ENCODE data around the gene ANKRD65.
"Not testable (repeated sequence)": the region's sequence is repeated elsewhere in the genome, so short reads cannot be mapped to it uniquely, and the experiment has no call there.

The ANKRD65 gene

DNA sequence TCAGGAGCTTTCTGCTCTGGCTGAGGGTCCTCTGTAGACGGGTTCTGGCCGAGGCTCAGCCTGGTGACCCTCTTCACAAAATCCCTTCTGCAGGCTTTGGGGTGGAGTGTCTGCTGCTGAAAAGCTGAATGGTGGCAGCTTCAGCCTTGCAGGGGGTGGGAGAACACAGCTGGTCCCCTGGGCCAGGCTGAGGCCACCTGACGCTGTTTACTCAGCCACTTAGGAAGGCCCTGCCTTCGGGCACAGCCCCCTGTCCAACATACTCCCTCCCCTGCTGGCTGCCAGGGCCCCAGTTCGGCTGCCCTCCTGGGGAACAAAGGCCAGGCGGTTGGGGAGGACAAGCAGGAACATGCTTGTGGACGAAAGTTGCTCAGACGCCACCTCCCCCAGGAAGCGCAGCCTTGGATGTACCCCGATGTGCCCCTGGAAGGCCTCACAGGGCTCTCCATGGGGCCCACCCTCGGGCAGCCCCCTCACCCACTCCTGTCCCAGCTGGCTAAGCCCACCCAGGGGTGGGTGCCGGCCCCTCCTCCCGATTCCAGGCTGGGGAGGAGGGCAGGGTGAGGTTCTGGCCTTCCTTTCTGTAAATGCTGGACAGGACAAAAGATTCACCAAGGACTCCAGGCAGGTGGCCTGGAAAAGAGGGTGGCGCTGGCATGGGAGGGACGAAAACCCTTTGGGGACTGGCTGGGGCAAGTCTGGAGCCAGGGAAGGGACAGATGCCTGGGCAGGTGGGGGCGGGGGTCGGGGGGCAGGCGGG is at the start of gene ANKRD65:
Gene ANKRD65 (minus strand): TSS at position 130 of the 760 bp plus-strand sequence. CDS start 271 bp downstream, outside the sequence.
- Histone ChIP-seq H3K4me3 (ENCODE audit: low read length) (no peak within 1 kb of the TSS), H3K4me1 (ENCODE audit: control insufficient read depth, insufficient read depth, low read length) (no peaks in the 10 kb centered on the region), H3K9me3 (ENCODE audit: control insufficient read depth, low read length) (no peaks in the 10 kb centered on the region), H3K36me3 (ENCODE audit: control insufficient read depth, insufficient read depth, low read length, severe bottlenecking) (no peaks in the 10 kb centered on the region), H3K27me3 (replicated peaks; ENCODE audit: control insufficient read depth, insufficient read depth, low read length) (no peaks in the 10 kb centered on the region), H3K9ac (ENCODE audit: low read length) (peak within 1 kb of the TSS; percentile 39)
- DNase-seq (ENCODE audit: low read depth): no peak

DNA sequence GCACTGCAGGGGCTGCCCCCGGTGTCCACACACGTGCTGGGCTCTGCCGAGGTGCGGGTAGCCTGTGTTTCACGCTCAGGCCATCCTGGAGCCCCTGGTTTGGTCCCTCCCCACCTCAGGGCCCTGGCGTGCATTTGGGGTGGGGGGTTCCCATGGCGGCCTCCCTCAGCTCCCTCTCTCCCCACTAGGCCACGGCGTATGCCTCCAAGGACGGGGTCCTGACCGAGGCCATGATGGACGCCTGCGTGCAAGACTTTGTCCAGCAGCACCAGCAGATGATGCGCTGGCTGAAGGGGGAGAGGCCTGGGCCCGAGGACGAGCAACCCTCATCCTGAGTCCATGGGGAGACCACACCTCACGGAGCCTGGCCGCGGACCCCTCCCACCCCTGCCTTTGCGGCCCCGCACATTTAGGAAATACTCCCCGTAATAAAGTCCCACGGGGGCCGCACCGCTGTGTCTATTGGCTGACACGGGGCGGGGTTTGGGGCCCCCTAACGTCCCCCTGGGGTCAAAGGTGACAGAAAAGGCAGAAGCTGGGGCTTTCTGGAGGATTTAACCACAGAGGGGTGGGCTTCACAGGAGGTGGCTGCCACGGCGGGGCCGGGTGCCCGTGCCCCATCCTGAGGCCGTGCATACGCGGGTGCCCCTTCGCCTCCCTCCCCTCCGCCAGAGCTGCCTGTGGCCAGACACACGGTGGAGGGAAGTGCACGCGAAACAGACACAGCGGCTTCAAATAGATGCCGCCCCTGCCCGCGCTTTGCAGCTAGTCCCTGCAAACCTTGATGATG is 47.3 kb upstream of the ANKRD65 start:
- not testable (repeated sequence) for H3K4me1 ChIP-seq (ENCODE audit: control insufficient read depth, insufficient read depth, low read length); H3K4me3 ChIP-seq (ENCODE audit: low read length); H3K9ac ChIP-seq (ENCODE audit: low read length); H3K36me3 ChIP-seq (ENCODE audit: control insufficient read depth, insufficient read depth, low read length, severe bottlenecking); H3K27me3 ChIP-seq (replicated peaks; ENCODE audit: control insufficient read depth, insufficient read depth, low read length); H3K9me3 ChIP-seq (ENCODE audit: control insufficient read depth, low read length); DNase-seq (ENCODE audit: low read depth)

DNA sequence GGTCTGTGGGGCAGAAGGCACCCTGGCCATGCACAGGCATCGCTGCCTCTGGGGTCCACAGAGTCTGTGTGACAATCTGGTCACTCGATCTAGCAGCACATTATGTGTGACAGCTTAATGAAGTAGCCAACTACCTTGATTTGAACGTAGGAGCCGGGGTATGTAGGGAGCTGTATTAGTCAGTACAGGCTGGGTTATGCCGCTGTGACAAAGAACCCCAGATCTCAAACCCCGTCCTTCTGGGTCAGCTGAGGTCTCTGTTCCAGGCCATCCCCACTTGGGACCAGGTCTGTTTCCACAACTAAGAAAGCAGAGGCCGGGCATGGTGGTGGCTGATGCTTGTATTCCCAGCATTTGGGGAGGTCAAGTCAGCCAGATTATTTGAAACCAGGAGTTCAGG is 42.2 kb upstream of the ANKRD65 start:
- Histone ChIP-seq H3K4me1 (ENCODE audit: control insufficient read depth, insufficient read depth, low read length) (no peaks in the 10 kb centered on the region), H3K36me3 (ENCODE audit: control insufficient read depth, insufficient read depth, low read length, severe bottlenecking) (no peaks in the 10 kb centered on the region), H3K4me3 (ENCODE audit: low read length) (no peak overlapping the region), H3K9ac (ENCODE audit: low read length) (no peak overlapping the region), H3K27me3 (replicated peaks; ENCODE audit: control insufficient read depth, insufficient read depth, low read length) (no peaks in the 10 kb centered on the region), H3K9me3 (ENCODE audit: control insufficient read depth, low read length) (no peaks in the 10 kb centered on the region)
- no peak for DNase-seq (ENCODE audit: low read depth)

DNA sequence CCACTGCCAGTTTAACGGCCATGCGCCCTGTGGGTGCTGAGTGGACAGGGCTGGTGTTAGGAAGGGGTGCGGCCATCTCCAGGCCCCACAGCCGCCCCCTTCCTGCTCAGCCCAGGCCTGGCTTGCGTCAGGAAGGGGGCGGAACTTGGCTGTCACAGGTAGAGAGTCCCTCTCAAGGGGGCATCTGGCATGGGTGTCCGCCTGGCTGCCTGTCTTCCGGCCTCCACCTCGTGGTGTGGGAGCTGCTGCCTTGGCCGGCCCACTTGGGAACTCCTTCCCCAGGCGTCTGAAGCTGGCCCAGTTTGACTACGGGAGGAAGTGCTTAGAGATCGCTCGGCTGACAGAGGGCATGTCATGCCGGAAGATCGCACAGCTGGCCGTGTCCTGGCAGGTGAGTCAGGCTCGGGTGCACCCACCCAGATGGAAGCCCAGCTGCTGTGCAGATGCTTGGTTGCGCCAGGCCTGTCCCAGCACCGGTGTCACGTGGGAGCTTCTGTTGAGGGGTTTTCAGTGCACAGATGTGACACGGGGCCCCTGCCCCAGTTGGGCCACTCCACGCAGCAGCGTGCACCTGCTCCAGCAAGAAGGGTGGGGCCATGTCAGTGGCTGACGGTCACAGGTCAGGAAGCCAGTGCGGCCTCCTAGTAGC is 41.4 kb upstream of the ANKRD65 start:
- no peak for DNase-seq (ENCODE audit: low read depth)
- Histone ChIP-seq H3K27me3 (replicated peaks; ENCODE audit: control insufficient read depth, insufficient read depth, low read length) (no peaks in the 10 kb centered on the region), H3K36me3 (ENCODE audit: control insufficient read depth, insufficient read depth, low read length, severe bottlenecking) (no peaks in the 10 kb centered on the region), H3K4me1 (ENCODE audit: control insufficient read depth, insufficient read depth, low read length) (no peaks in the 10 kb centered on the region), H3K4me3 (ENCODE audit: low read length) (no peak overlapping the region), H3K9ac (ENCODE audit: low read length) (no peak overlapping the region), H3K9me3 (ENCODE audit: control insufficient read depth, low read length) (no peaks in the 10 kb centered on the region)

DNA sequence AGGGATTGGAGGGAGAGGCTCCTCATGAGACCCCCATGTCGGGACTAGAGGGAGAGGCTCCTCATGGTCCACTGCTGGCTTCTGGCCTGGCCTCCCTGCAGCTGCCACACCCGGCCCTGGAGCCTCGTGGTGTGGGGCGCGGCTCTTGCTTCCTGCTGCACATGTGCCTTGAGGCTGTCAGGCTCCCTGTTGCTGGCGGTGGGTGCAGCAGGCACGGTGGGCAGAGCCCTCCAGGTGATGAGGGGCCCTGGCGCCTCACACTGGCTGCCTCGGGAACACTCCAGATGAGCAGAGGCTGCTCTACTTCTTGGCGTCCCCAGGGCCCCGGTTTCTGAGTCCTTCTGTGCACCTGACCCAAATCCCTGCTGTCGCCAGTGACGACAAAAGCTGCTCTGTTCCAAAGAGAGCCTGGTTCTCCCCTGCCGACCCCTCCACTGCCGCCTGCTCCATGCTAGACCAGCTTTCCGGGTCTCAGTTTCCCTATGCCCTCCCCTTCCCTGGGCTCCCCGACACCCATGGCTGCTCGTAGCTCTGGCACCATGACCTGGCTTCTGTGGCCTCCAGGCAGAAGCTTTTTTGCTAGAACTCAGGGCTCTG is 40.7 kb upstream of the ANKRD65 start:
- H3K4me1 ChIP-seq (ENCODE audit: control insufficient read depth, insufficient read depth, low read length): no peaks in the 10 kb centered on the region
- no peak overlapping the region for H3K9ac ChIP-seq (ENCODE audit: low read length)
- H3K36me3 ChIP-seq (ENCODE audit: control insufficient read depth, insufficient read depth, low read length, severe bottlenecking): no peaks in the 10 kb centered on the region
- no peaks in the 10 kb centered on the region for H3K27me3 ChIP-seq (replicated peaks; ENCODE audit: control insufficient read depth, insufficient read depth, low read length)
- DNase-seq (ENCODE audit: low read depth): no peak
- H3K9me3 ChIP-seq (ENCODE audit: control insufficient read depth, low read length): no peaks in the 10 kb centered on the region
- H3K4me3 ChIP-seq (ENCODE audit: low read length): no peak overlapping the region

DNA sequence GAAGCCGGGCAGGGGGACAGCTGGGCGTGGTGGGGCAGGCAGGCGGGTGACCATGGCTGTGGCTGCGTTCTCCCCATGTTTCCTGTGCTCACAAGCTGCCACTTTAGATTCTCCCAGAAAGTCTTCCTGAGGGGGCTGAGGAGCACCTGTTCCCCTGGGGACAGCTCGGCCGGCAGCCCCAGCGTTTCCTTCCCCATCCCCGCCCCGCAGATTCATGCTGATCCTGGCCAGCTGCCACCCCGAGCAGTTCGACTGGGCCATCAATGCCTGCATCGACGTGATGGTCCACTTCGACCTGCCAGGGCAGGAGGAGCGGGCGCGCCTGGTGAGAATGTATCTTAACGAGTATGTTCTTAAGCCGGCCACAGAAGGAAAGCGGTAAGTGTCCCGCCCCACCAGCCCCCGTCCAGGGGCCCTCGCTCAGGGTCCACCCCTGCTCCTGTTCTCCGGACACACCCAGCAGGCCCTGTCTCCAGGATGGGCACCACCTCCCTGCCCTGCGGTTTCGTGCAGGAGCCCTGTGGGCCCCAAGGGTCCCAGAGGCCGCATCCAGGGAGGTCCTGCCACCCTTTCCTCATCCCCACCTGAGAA is 39.6 kb upstream of the ANKRD65 start:
- DNase-seq (ENCODE audit: low read depth): no peak
- Histone ChIP-seq H3K4me1 (ENCODE audit: control insufficient read depth, insufficient read depth, low read length) (no peaks in the 10 kb centered on the region), H3K9me3 (ENCODE audit: control insufficient read depth, low read length) (no peaks in the 10 kb centered on the region), H3K27me3 (replicated peaks; ENCODE audit: control insufficient read depth, insufficient read depth, low read length) (no peaks in the 10 kb centered on the region), H3K4me3 (ENCODE audit: low read length) (no peak overlapping the region), H3K9ac (ENCODE audit: low read length) (no peak overlapping the region), H3K36me3 (ENCODE audit: control insufficient read depth, insufficient read depth, low read length, severe bottlenecking) (no peaks in the 10 kb centered on the region)

DNA sequence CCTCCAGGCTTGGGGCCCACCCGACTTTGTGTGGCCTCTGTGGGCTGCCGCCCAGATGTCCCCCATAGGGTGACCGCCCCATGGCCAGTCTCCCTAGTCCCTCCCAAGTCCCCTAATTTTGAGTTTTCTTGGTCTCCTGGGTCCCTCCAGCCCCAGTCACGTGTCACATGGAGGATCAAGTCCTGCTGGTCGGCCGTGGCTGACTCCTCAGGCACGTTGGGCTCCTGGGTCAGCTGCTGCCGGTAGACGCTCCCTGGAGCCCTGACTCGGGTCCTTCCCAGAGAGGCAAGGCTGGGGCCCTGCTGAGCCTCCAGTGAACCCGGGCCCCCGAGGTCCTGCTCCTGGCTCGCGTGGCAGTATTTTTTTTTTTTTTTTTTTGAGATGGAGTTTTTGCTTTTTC is 38.6 kb upstream of the ANKRD65 start:
- H3K36me3 ChIP-seq (ENCODE audit: control insufficient read depth, insufficient read depth, low read length, severe bottlenecking); H3K4me3 ChIP-seq (ENCODE audit: low read length); H3K9me3 ChIP-seq (ENCODE audit: control insufficient read depth, low read length); DNase-seq (ENCODE audit: low read depth); H3K27me3 ChIP-seq (replicated peaks; ENCODE audit: control insufficient read depth, insufficient read depth, low read length); H3K9ac ChIP-seq (ENCODE audit: low read length); H3K4me1 ChIP-seq (ENCODE audit: control insufficient read depth, insufficient read depth, low read length): not testable (repeated sequence)

DNA sequence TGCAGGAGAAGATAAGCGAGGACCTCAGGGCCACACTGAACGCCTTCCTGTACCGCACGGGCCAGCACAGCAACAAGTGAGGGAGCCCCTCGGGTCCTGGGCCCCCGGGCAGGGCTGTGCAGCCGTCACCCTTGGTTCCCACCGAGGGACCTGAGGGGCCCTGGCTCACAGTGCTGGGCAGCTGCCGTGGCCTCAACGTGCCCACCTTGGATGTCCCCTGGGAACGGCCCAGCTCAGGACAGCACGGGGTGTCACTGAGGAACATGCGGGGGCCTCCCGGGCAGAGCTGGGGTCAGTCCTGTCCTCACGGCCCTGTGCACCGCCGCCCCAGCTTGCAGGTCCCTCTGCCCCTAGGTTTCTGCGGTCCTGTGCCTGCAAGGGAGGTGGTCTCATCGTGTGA is 38.1 kb upstream of the ANKRD65 start:
- H3K4me1 ChIP-seq (ENCODE audit: control insufficient read depth, insufficient read depth, low read length); H3K4me3 ChIP-seq (ENCODE audit: low read length); DNase-seq (ENCODE audit: low read depth); H3K9ac ChIP-seq (ENCODE audit: low read length); H3K9me3 ChIP-seq (ENCODE audit: control insufficient read depth, low read length); H3K36me3 ChIP-seq (ENCODE audit: control insufficient read depth, insufficient read depth, low read length, severe bottlenecking); H3K27me3 ChIP-seq (replicated peaks; ENCODE audit: control insufficient read depth, insufficient read depth, low read length): not testable (repeated sequence)

DNA sequence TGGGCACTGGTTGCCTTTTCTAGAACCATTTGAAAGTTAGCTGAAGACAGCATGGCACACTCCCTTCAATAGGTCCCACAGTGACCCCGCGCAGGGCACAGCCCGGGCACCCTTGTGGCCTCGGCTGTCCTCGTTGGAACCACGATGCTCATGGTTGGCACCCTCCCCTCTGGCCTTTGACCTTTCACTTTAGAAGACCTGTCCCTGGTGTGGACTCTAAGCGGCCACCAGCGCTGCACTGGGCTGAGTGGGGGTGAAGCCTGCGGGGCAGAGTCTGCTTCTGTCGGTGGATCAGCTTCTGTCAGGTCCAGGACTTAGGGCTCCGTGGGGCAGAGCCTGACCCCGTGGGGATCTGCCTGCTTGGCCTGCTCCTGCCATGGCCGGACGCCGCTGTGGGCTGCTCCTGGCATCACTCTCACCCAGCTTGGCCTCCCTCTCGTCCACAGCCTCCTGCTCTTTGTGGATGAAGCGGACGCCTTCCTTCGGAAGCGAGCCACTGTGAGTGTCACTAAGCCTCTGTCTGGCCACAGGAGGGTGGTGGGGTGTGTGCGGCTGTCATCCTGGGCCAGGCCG is 35.7 kb upstream of the ANKRD65 start:
- not testable (repeated sequence) for H3K9ac ChIP-seq (ENCODE audit: low read length); DNase-seq (ENCODE audit: low read depth); H3K4me3 ChIP-seq (ENCODE audit: low read length); H3K4me1 ChIP-seq (ENCODE audit: control insufficient read depth, insufficient read depth, low read length); H3K9me3 ChIP-seq (ENCODE audit: control insufficient read depth, low read length); H3K27me3 ChIP-seq (replicated peaks; ENCODE audit: control insufficient read depth, insufficient read depth, low read length); H3K36me3 ChIP-seq (ENCODE audit: control insufficient read depth, insufficient read depth, low read length, severe bottlenecking)

DNA sequence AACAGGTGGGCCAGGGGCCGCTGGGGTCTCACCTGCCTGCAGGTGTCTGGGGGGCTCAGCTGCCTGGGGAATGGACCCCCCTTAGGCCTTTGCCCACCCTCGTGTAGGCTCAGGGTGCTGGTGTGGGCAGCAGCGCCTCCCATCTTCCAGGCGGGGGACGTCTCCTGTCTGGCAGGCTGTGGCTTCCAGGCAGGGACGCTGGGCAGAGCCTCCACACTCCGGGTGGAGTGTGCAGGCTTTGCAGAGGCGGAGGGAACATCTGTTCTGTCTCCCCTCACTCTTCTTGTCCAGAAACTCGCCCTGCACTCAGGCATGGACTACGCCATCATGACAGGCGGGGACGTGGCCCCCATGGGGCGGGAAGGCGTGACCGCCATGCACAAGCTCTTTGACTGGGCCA is 34.9 kb upstream of the ANKRD65 start:
- not testable (repeated sequence) for H3K9me3 ChIP-seq (ENCODE audit: control insufficient read depth, low read length); H3K36me3 ChIP-seq (ENCODE audit: control insufficient read depth, insufficient read depth, low read length, severe bottlenecking); H3K4me3 ChIP-seq (ENCODE audit: low read length); DNase-seq (ENCODE audit: low read depth); H3K9ac ChIP-seq (ENCODE audit: low read length); H3K27me3 ChIP-seq (replicated peaks; ENCODE audit: control insufficient read depth, insufficient read depth, low read length); H3K4me1 ChIP-seq (ENCODE audit: control insufficient read depth, insufficient read depth, low read length)

Measured in adipocyte (in vitro differentiated cells).